Astrocyte of the cerebellum (primary cell): Measurements from ENCODE around the gene PRKCA.
A peak's percentile ranks its signal among the peaks of the same experiment; 100 is the strongest.

Experiments used
- DNase-seq: peaks from one replicate; pipeline ENCODE4 v3.0.0-alpha.2; 2011; ENCODE audit warnings: low read depth
- H3K4me3 ChIP-seq: 2 replicates; pipeline ENCODE4 v1.5.1; 2011; ENCODE audit warnings: mild to moderate bottlenecking, low read depth, low read length, moderate library complexity
- CTCF ChIP-seq: IDR thresholded peaks from 2 replicates; pipeline ENCODE4 v1.5.1; 2012; ENCODE audit warnings: low read length, low read depth, moderate library complexity, mild to moderate bottlenecking; ENCODE audit errors: missing control alignments
- in situ Hi-C: cut with HindIII; loops from 2 replicates; pipeline ENCODE4 v1.10.0; 2017; ENCODE audit warnings: low sequenced_read_pairs

PRKCA gene

GRCh38 chr17:66275651-66276050 is 26.8 kb upstream of the PRKCA start:
- TF ChIP-seq CTCF = no peak
- no peak overlapping the region for H3K4me3 ChIP-seq
- peak; percentile 77 for DNase-seq
- in situ Hi-C loops = no loop called here

DNA sequence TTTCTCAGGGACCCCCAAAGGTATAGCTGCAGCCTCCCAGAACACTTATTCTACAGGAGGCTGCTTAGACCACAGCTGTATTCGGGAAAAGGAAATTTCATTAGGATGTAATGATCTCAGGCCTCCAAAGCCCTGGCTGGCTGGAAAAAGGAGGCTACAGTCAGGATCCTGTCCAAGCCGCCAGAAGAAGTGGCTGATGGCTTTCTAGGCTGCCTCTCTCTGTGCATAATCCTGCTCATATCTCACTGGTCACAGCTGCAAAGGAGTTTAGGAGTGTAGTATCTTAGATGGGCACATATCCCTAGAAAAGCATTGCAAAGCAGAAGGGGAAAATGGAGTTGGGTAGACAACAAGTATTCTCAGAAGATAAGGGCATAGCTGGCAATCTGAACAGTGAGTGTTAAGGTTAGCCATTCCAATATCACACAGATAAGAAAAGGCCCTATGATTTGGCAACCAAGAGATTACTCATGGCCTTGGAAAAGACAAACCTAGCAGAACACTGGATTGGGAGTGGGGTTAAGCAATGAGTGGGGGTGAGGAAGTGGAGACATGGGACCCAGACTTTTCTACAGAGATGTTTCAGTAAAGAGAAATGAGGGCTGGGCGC is 26.0 kb upstream of the PRKCA start:
- in situ Hi-C loops = no loop called here
- H3K4me3 ChIP-seq = no peak overlapping the region
- TF ChIP-seq CTCF = no peak
- no peak for DNase-seq

DNA sequence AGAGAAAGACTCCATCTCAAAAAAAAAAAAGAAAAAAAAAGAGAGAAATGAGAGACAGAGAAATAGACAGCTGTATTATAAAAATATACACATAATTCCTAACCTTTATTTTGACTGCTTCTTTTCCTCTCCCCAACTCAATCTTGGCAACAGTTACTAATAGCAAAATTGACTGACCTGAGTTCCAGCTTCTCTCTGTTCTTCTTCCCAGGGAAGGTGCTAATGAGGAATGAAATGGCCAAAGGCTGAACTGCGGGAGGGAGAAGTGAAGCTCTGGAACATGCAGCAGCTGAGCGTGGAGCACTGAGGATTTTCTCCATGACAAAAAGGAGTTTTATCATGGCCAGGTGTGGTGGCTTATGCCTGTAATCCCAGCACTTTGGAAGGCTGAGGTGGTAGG is 25.2 kb upstream of the PRKCA start:
- in situ Hi-C loops = no loop called here
- no peak for TF ChIP-seq CTCF
- no peak overlapping the region for H3K4me3 ChIP-seq
- DNase-seq = no peak

DNA sequence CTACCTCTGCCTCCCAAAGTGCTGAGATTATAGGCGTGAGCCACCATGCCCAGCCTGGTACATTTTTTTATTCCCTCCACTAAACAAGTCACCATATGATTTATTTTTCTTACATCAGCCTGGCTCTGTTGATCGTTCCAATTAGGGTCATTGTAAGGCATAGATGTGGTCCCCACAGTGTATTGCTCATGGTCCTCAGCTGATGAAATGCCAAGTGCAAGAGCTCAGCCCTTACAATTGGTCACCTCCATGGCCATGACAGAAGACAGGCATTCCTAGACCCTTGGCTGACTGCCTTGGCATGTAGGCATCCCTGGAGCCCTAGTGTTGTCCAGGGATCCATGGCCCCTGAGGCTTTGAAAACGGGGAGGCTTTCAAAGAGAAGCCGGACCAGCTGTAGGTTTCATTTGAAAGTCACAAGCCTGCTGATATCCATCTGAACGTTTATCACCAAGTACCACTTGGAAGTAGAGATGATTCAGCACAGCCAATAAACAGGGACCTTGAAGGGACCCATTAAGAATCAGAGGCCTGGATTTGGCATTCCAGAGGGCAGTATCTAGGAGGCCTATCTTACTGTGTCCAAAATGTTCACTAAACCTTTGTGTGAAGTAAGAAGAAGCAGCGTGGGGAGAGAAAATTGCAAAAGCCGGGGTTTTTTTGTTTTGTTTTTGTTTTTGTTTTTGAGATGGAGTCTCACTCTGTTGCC is 20.6 kb upstream of the PRKCA start:
- no peak for TF ChIP-seq CTCF
- no peak overlapping the region for H3K4me3 ChIP-seq
- in situ Hi-C loops = no loop called here
- no peak for DNase-seq

DNA sequence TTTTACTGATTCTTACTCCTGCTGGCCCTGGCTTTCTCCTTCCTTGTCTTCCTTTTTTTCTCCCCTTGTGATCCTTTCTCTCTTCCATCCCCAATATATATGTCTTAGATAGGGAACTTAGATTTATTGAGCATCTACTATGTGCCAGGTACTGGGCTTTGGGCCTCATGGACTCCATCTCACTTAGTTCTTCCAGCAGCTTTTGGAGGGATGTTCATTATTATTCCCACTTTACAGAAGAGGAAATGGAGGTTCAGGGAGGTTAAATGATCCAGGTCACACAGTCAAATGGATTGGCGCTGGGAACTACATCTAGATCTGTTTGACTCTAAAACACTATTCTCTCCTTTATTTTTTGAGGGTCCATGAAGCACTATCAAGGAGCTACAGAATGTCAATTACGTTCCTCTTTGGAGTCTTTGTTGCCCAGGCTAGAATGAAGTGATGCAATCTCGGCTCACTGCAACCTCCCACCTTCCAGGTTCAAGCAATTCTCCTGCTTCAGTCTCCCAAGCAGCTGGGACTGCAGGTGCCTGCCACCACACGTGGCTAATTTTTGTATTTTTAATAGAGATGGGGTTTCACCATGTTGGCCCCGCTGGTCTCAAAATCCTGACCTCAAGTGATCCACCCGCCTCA is 19.0 kb upstream of the PRKCA start:
- no peak for DNase-seq
- in situ Hi-C loops = no loop called here
- TF ChIP-seq CTCF = no peak
- H3K4me3 ChIP-seq = no peak overlapping the region

- no peak overlapping the region for H3K4me3 ChIP-seq
- no peak for TF ChIP-seq CTCF
- DNase-seq = no peak
- in situ Hi-C loops = no loop called here
Measured at GRCh38 chr17:66283971-66284370, 18.4 kb upstream of the PRKCA start.
